ENCODE measurements around the gene LOX. TPM values are rescaled to one million over a fixed set of nuclear protein-coding genes. Genes with fewer than 3 reads are reported as not detected.

The LOX gene
- total RNA-seq, 1 experiment from 2014 or later = 8.7 TPM

GRCh38 chr5:122102825-122103224 is 24.8 kb upstream of the LOX start:
- intact Hi-C loops (cut with micrococcal nuclease; ENCODE audit: unreplicated experiment) = no loop called here
- Mint-ChIP-seq H3K36me3 (ENCODE audit: insufficient read depth, unreplicated experiment) (no peaks in the 10 kb centered on the region), H3K27ac (ENCODE audit: unreplicated experiment) (no peak overlapping the region), H3K4me3 (ENCODE audit: low read depth, unreplicated experiment) (no peak overlapping the region), H3K9me3 (ENCODE audit: low read depth, unreplicated experiment) (no peaks in the 10 kb centered on the region), H3K4me1 (ENCODE audit: low read depth, unreplicated experiment) (peaks cover 25% of the 10 kb centered on the region), H3K27me3 (ENCODE audit: unreplicated experiment) (no peaks in the 10 kb centered on the region)
- DNase-seq = no peak
- no TSS peak for BruUV-seq (replicated peaks)
- CTCF ChIA-PET = interaction anchor here (0.5 to 2.1 kb wide), 5 partner anchors 25 to 214 kb away, joined by 3 to 15 read pairs (median 6); partner anchors contain the start of gene LOX
- no peak for TF ChIP-seq CTCF (IDR thresholded peaks at IDR 0.05; ENCODE audit: unreplicated experiment)

- Mint-ChIP-seq H3K27me3 (ENCODE audit: unreplicated experiment) (no peaks in the 10 kb centered on the region), H3K9me3 (ENCODE audit: low read depth, unreplicated experiment) (no peaks in the 10 kb centered on the region), H3K4me1 (ENCODE audit: low read depth, unreplicated experiment) (peaks cover 25% of the 10 kb centered on the region), H3K4me3 (ENCODE audit: low read depth, unreplicated experiment) (no peak overlapping the region), H3K27ac (ENCODE audit: unreplicated experiment) (no peak overlapping the region), H3K36me3 (ENCODE audit: insufficient read depth, unreplicated experiment) (no peaks in the 10 kb centered on the region)
- intact Hi-C loops (cut with micrococcal nuclease; ENCODE audit: unreplicated experiment) = loop anchor here (1.0 to 2.0 kb wide), 2 partner anchors 55 to 134 kb away; no protein-coding TSS in a partner anchor
- BruUV-seq (replicated peaks) = no TSS peak
- peak; percentile 13 for DNase-seq
- TF ChIP-seq CTCF (IDR thresholded peaks at IDR 0.05; ENCODE audit: unreplicated experiment) = peak; percentile 70
- CTCF ChIA-PET = interaction anchor here (0.8 to 2.1 kb wide), 9 partner anchors 8 to 133 kb away, joined by 3 to 15 read pairs (median 9); partner anchors contain the start of genes LOX and ZNF474
These were observed 23.7 kb upstream of the LOX start for GRCh38 chr5:122101636-122102285.

- no peaks in the 10 kb centered on the region for H3K27me3 Mint-ChIP-seq (ENCODE audit: unreplicated experiment)
- BruUV-seq (replicated peaks) = no TSS peak
- H3K9me3 Mint-ChIP-seq (ENCODE audit: low read depth, unreplicated experiment) = no peaks in the 10 kb centered on the region
- intact Hi-C loops (cut with micrococcal nuclease; ENCODE audit: unreplicated experiment) = no loop called here
- DNase-seq = peak; percentile 49
- H3K36me3 Mint-ChIP-seq (ENCODE audit: insufficient read depth, unreplicated experiment) = no peaks in the 10 kb centered on the region
- CTCF ChIA-PET = interaction anchor here (0.7 to 1.0 kb wide), 2 partner anchors 15 to 138 kb away, joined by 3 to 4 read pairs; partner anchors contain the start of gene SRFBP1
- no peak for TF ChIP-seq CTCF (IDR thresholded peaks at IDR 0.05; ENCODE audit: unreplicated experiment)
- H3K4me3 Mint-ChIP-seq (ENCODE audit: low read depth, unreplicated experiment) = no peak overlapping the region
- H3K27ac Mint-ChIP-seq (ENCODE audit: unreplicated experiment) = peak overlapping the region; percentile 67
- H3K4me1 Mint-ChIP-seq (ENCODE audit: low read depth, unreplicated experiment) = peaks cover 25% of the 10 kb centered on the region
These were observed 21.2 kb upstream of the LOX start for GRCh38 chr5:122099060-122099790.

- Mint-ChIP-seq H3K36me3 (ENCODE audit: insufficient read depth, unreplicated experiment) (no peaks in the 10 kb centered on the region), H3K9me3 (ENCODE audit: low read depth, unreplicated experiment) (no peaks in the 10 kb centered on the region), H3K27ac (ENCODE audit: unreplicated experiment) (no peak overlapping the region), H3K27me3 (ENCODE audit: unreplicated experiment) (no peaks in the 10 kb centered on the region), H3K4me3 (ENCODE audit: low read depth, unreplicated experiment) (no peak overlapping the region), H3K4me1 (ENCODE audit: low read depth, unreplicated experiment) (peaks cover 21% of the 10 kb centered on the region)
- no peak for TF ChIP-seq CTCF (IDR thresholded peaks at IDR 0.05; ENCODE audit: unreplicated experiment)
- intact Hi-C loops (cut with micrococcal nuclease; ENCODE audit: unreplicated experiment) = no loop called here
- CTCF ChIA-PET = interaction anchor here (0.6 kb wide), 1 partner anchor 386 kb away, joined by 4 read pairs; no protein-coding TSS in a partner anchor
- BruUV-seq (replicated peaks) = no TSS peak
- no peak for DNase-seq
These were observed 19.3 kb upstream of the LOX start for GRCh38 chr5:122097391-122097790.

Measured in Calu3 (cell line).